ENCODE results near the gene CHID1. TPM values are rescaled to one million over a fixed set of nuclear protein-coding genes. Genes with fewer than 3 reads are reported as not detected.

The CHID1 gene
- total RNA-seq, 4 donors from 2014 or later, result 37.4 to 55.4 (median 47.2) TPM

- 0% methylated on average over 12 of the region's 26 CpGs for WGBS
- TF ChIP-seq POLR2A (IDR thresholded peaks at IDR 0.05; ENCODE audit: low read depth), result no peak
- TF ChIP-seq, protein P1, sequence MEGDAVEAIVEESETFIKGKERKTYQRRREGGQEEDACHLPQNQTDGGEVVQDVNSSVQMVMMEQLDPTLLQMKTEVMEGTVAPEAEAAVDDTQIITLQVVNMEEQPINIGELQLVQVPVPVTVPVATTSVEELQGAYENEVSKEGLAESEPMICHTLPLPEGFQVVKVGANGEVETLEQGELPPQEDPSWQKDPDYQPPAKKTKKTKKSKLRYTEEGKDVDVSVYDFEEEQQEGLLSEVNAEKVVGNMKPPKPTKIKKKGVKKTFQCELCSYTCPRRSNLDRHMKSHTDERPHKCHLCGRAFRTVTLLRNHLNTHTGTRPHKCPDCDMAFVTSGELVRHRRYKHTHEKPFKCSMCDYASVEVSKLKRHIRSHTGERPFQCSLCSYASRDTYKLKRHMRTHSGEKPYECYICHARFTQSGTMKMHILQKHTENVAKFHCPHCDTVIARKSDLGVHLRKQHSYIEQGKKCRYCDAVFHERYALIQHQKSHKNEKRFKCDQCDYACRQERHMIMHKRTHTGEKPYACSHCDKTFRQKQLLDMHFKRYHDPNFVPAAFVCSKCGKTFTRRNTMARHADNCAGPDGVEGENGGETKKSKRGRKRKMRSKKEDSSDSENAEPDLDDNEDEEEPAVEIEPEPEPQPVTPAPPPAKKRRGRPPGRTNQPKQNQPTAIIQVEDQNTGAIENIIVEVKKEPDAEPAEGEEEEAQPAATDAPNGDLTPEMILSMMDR (IDR thresholded peaks at IDR 0.05), result no peak
- TF ChIP-seq POLR2AphosphoS5 (IDR thresholded peaks at IDR 0.05), result peak; percentile 48
- no peak for TF ChIP-seq EP300 (IDR thresholded peaks at IDR 0.05)
Observed at GRCh38 chr11:926341-926916, 15.8 kb upstream of the CHID1 start.

DNA sequence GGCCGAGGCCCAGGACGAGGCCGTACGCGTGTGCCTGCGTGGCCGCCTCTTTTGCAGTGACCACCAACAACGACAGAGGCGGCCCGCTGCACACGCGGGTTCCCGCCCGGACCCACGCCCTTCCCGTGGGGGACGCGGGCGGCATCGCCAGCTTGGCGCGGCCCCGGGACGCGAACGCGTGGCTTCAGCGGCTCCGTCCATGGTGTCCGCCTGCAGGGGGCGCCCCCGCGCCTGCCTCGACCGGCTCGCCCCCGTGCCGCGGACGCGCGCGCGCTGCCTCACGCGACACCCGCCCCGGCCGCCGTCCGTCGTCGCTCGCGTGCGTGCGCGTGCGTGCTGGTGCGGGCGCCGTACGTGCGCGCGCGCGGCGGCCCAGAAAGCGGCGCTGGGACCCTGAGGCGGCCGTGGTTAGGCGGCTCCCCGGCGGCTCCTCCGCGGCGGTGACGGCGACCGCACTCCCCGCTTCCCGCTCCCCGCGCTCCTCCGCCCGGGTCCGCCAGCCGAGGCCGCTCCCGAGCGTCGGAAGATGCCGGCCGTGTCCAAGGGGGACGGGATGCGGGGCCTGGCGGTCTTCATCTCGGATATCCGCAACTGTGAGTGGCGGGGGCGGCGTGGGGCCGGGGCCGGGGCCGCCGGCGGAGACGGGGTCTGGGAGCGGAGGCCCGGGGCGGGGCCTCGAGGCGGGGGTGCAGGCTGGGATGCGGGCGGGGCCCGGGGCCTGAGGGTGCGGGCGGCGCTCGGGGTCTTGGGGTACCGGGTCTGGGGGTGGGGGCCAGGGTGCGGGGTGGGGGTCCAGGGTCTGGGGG lies 15.1 kb upstream of the CHID1 start, which contains the start of gene AP2A2:
TSS of gene AP2A2 (plus strand) at position 375 of the 806 bp plus-strand sequence. CDS start at position 527, 152 bp downstream.
- intact Hi-C loops (cut with DNase I), result loop anchor here (2.0 kb wide), 1 partner anchor 81 kb away; no protein-coding TSS in a partner anchor
- peaks cover 30 to 58% (median 56%) of the 10 kb centered on the region in 4 donors for H3K4me1 ChIP-seq
- H3K27ac ChIP-seq (replicated peaks in 1 of 4), result peak within 1 kb of the TSS; percentile 90 to 99 (median 97)
- no peaks in the 10 kb centered on the region for H3K27me3 ChIP-seq
- peaks cover 0 to 13% (median 7%) of the 10 kb centered on the region in 4 donors for H3K36me3 ChIP-seq
- no peaks in the 10 kb centered on the region for H3K9me3 ChIP-seq
- 0% methylated on average over 9 of the region's 124 CpGs for WGBS
- DNase-seq (ENCODE audit: extremely low spot score), result no peak
- peak; percentile 54 for TF ChIP-seq POLR2A (IDR thresholded peaks at IDR 0.05; ENCODE audit: low read depth)
- peak; percentile 51 to 81 for TF ChIP-seq POLR2AphosphoS5 (IDR thresholded peaks at IDR 0.05)
- TF ChIP-seq EP300 (IDR thresholded peaks at IDR 0.05), result no peak
- TF ChIP-seq, protein P1 (IDR thresholded peaks at IDR 0.05), result peak; percentile 74 to 91 (median 83)
- peak within 1 kb of the TSS; percentile 71 to 98 (median 90) for H3K4me3 ChIP-seq

More at GRCh38 chr11:926341-926916, 15.8 kb upstream of the CHID1 start:
- peak overlapping the region; percentile 71 to 98 (median 90) for H3K4me3 ChIP-seq
- H3K27ac ChIP-seq (replicated peaks in 1 of 4), result peak overlapping the region; percentile 90 to 99 (median 97)
- no peaks in the 10 kb centered on the region for H3K9me3 ChIP-seq
- H3K4me1 ChIP-seq, result peaks cover 37 to 65% (median 63%) of the 10 kb centered on the region in 4 donors
- H3K27me3 ChIP-seq, result no peaks in the 10 kb centered on the region
- no peak for DNase-seq (ENCODE audit: extremely low spot score)
- intact Hi-C loops (cut with DNase I), result loop anchor here (2.0 kb wide), 1 partner anchor 82 kb away; no protein-coding TSS in a partner anchor
- H3K36me3 ChIP-seq, result peaks cover 0 to 13% (median 7%) of the 10 kb centered on the region in 4 donors

GRCh38 chr11:925158-925495 lies 14.5 kb upstream of the CHID1 start:
- no peak for DNase-seq (ENCODE audit: extremely low spot score)
- intact Hi-C loops (cut with DNase I), result no loop called here
- 58% methylated on average over 8 of the region's 28 CpGs for WGBS

DNA sequence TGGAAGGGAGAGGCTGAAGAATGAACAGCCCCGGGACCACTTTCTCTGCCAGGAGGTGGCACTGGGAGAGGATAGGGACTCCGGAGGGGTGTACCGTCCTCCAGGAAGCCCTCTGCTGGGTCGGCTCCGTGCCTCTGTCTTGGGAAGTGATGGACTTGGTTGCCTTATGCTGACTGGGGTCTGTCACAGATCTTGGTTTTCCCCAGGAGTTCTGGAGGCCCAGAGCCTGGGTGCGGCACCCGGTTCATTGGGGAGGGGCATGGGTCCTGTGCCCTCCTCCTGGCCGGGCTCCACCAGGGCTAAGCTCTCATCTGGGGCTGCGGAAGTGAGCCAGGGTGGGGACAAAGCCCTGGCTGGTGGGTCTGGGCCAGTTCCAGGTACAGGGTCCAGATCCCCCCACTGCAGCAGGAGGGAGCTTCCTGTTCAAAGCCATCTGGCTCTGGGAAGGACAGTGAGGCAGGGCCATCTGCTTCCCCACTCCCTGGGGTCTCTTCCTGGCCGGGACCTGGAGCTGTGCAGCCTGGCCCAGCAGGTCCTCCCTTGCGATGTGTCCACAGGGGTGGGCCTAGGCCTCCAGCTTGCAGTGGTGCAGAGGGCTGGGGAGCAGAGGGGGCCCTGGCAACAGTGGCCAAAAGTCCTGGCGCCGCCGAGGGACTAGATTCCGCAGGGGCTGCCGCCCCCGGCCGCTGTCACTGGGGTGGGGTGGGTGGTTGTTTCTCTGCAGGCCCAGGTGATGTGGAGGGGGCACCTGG lies 14.0 kb upstream of the CHID1 start:
- WGBS, result 62% methylated on average over 9 of the region's 18 CpGs

More at GRCh38 chr11:925158-925495, 14.5 kb upstream of the CHID1 start:
- TF ChIP-seq, protein P1 (IDR thresholded peaks at IDR 0.05), result no peak
- no peak for TF ChIP-seq POLR2A (IDR thresholded peaks at IDR 0.05; ENCODE audit: low read depth)
- no peak for TF ChIP-seq EP300 (IDR thresholded peaks at IDR 0.05)
- TF ChIP-seq POLR2AphosphoS5 (IDR thresholded peaks at IDR 0.05), result no peak
- H3K27ac ChIP-seq (replicated peaks in 1 of 4), result peak overlapping the region; percentile 90 to 99 (median 97)
- no peaks in the 10 kb centered on the region for H3K27me3 ChIP-seq
- H3K4me1 ChIP-seq, result peaks cover 27 to 53% (median 51%) of the 10 kb centered on the region in 4 donors
- peak overlapping the region; percentile 71 to 98 (median 90) for H3K4me3 ChIP-seq
- no peaks in the 10 kb centered on the region for H3K9me3 ChIP-seq
- H3K36me3 ChIP-seq, result peaks cover 0 to 13% (median 7%) of the 10 kb centered on the region in 4 donors

More for the DNA sequence above, 14.0 kb upstream of the CHID1 start:
- Histone ChIP-seq H3K4me3 (peak overlapping the region in 3 of 4 donors; percentile 71 to 93 (median 87)), H3K27ac (replicated peaks in 1 of 4) (peak overlapping the region; percentile 90 to 99 (median 97)), H3K36me3 (peaks cover 0 to 13% (median 7%) of the 10 kb centered on the region in 4 donors), H3K4me1 (peaks cover 25 to 51% (median 47%) of the 10 kb centered on the region in 4 donors), H3K9me3 (no peaks in the 10 kb centered on the region), H3K27me3 (no peaks in the 10 kb centered on the region)
- no peak for DNase-seq (ENCODE audit: extremely low spot score)
- TF ChIP-seq POLR2A (IDR thresholded peaks at IDR 0.05; ENCODE audit: low read depth), result no peak
- TF ChIP-seq, protein P1 (IDR thresholded peaks at IDR 0.05), result no peak
- no peak for TF ChIP-seq EP300 (IDR thresholded peaks at IDR 0.05)
- no peak for TF ChIP-seq POLR2AphosphoS5 (IDR thresholded peaks at IDR 0.05)
- intact Hi-C loops (cut with DNase I), result no loop called here

Data from esophagus muscularis mucosa (tissue), 4 donors.